LNCaP clone FGC (cell line): ENCODE measurements around the gene EPHB1.

Source experiments
- DNase-seq: peaks from one replicate; pipeline ENCODE4 v3.0.0-alpha.2; 2011; ENCODE audit warnings: low read depth
- H3K4me3 ChIP-seq: 2 replicates; pipeline ENCODE4 v1.5.1; 2011; ENCODE audit warnings: mild to moderate bottlenecking, low read depth, low read length, control low read depth
- CTCF ChIP-seq: IDR thresholded peaks from 2 replicates; pipeline ENCODE4 v1.5.1; 2012; ENCODE audit warnings: mild to moderate bottlenecking; ENCODE audit not compliant: control insufficient read depth, insufficient read depth; ENCODE audit errors: extremely low read depth

The EPHB1 gene

GRCh38 chr3:135248213-135248612 lies 453.2 kb downstream of the EPHB1 start:
- no peak overlapping the region for H3K4me3 ChIP-seq
- no peak for DNase-seq
- TF ChIP-seq CTCF, result no peak

- TF ChIP-seq CTCF, result no peak
- no peak for DNase-seq
- H3K4me3 ChIP-seq, result no peak overlapping the region
Observed at GRCh38 chr3:135249186-135249585, 454.1 kb downstream of the EPHB1 start.

- TF ChIP-seq CTCF, result no peak
- DNase-seq, result no peak
- no peak overlapping the region for H3K4me3 ChIP-seq
Observed at GRCh38 chr3:135258916-135259315, 463.9 kb downstream of the EPHB1 start.

GRCh38 chr3:135260025-135260424 lies 465.0 kb downstream of the EPHB1 start:
- H3K4me3 ChIP-seq, result no peak overlapping the region
- no peak for DNase-seq
- TF ChIP-seq CTCF, result no peak

- no peak for DNase-seq
- TF ChIP-seq CTCF, result no peak
- no peak overlapping the region for H3K4me3 ChIP-seq
Observed at GRCh38 chr3:135261214-135261775, 466.2 kb downstream of the EPHB1 start.

- TF ChIP-seq CTCF, result no peak
- DNase-seq, result no peak
Observed at GRCh38 chr3:135261916-135262315, 466.9 kb downstream of the EPHB1 start.

GRCh38 chr3:135262441-135262840 lies 467.4 kb downstream of the EPHB1 start:
- DNase-seq, result no peak
- TF ChIP-seq CTCF, result no peak
- H3K4me3 ChIP-seq, result no peak overlapping the region

More at GRCh38 chr3:135261916-135262315, 466.9 kb downstream of the EPHB1 start:
- H3K4me3 ChIP-seq, result no peak overlapping the region
